K562 (cell line): ENCODE data around the gene ZNF284. TPM values are rescaled to one million over a fixed set of nuclear protein-coding genes. Genes with fewer than 3 reads are reported as not detected.
A peak's percentile ranks its signal among the peaks of the same experiment; 100 is the strongest.

ENCODE experiments used
- CHD4 ChIP-seq: fragments of 200-600 bp; sonication (generic); IDR thresholded peaks from 3 replicates; pipeline ENCODE4 v1.6.1; 2012; ENCODE audit warnings: low read depth, mild to moderate bottlenecking, mixed read lengths, low read length, inconsistent platforms; ENCODE audit not compliant: insufficient read depth, insufficient replicate concordance, poor library complexity, severe bottlenecking
- ELF1 ChIP-seq: fragments of 200-800 bp; sonication (Bioruptor generic); IDR thresholded peaks from 2 replicates; pipeline ENCODE4 v1.6.1; 2016; ENCODE audit warnings: missing genetic modification characterization, missing compliant biosample characterization
- ETS2 ChIP-seq: IDR thresholded peaks from 2 replicates; pipeline ENCODE4 v1.6.1; 2016; ENCODE audit warnings: borderline replicate concordance, missing genetic modification characterization, mild to moderate bottlenecking, moderate library complexity, missing compliant biosample characterization; ENCODE audit not compliant: poor library complexity, severe bottlenecking
- HEY1 ChIP-seq: fragments of 250-450 bp; sonication (Bioruptor Pico); IDR thresholded peaks from 2 replicates; pipeline ENCODE4 v1.5.0; 2020; ENCODE audit warnings: mild to moderate bottlenecking, moderate library complexity, borderline replicate concordance
- HIVEP1 ChIP-seq: fragments of 250-450 bp; sonication (Bioruptor Pico); IDR thresholded peaks from 2 replicates; pipeline ENCODE4 v1.4.0; 2020; ENCODE audit warnings: mild to moderate bottlenecking
- HNRNPK ChIP-seq: fragments of 200-400 bp; formaldehyde crosslinking; IDR thresholded peaks from one replicate; pipeline ENCODE4 v1.6.1; 2018; ENCODE audit warnings: mild to moderate bottlenecking, low read depth, low read length; ENCODE audit not compliant: poor library complexity, severe bottlenecking
- KHSRP ChIP-seq: fragments of 450-650 bp; IDR thresholded peaks from 2 replicates; pipeline ENCODE4 v1.6.1; 2017
- MEF2A ChIP-seq: IDR thresholded peaks from 2 replicates; pipeline ENCODE4 v1.6.1; 2011; ENCODE audit warnings: low read depth, mild to moderate bottlenecking, low read length, moderate library complexity; ENCODE audit not compliant: control insufficient read depth
- NR1H2 ChIP-seq: sonication (generic); formaldehyde crosslinking; IDR thresholded peaks from 2 replicates; pipeline ENCODE4 v1.4.0; 2020; ENCODE audit warnings: mild to moderate bottlenecking, missing genetic modification reagents
- PRMT5 ChIP-seq: sonication (generic); formaldehyde crosslinking; IDR thresholded peaks from 2 replicates; pipeline ENCODE4 v1.5.0; 2020; ENCODE audit warnings: missing genetic modification reagents
- RBFOX2 ChIP-seq: fragments of 200-400 bp; formaldehyde crosslinking; IDR thresholded peaks from 2 replicates; pipeline ENCODE4 v1.6.1; 2017; ENCODE audit warnings: low read depth, mild to moderate bottlenecking, low read length, moderate library complexity
- SNRNP70 ChIP-seq: fragments of 200-400 bp; formaldehyde crosslinking; optimal IDR thresholded peaks from 2 replicates; pipeline ENCODE3; 2017; ENCODE audit warnings: low read depth, low read length
- STAT5A ChIP-seq: IDR thresholded peaks from 2 replicates; pipeline ENCODE4 v1.6.1; 2012; ENCODE audit warnings: low read length, inconsistent platforms, borderline replicate concordance
- ZNF197 ChIP-seq: fragments of 200-800 bp; sonication (Bioruptor generic); IDR thresholded peaks from 2 replicates; pipeline ENCODE4 v1.6.1; 2016; ENCODE audit warnings: low read depth, missing genetic modification characterization, missing compliant biosample characterization
- ZNF408 ChIP-seq: fragments of 250-450 bp; sonication (Bioruptor Pico); IDR thresholded peaks from 2 replicates; pipeline ENCODE4 v1.4.0; 2020; ENCODE audit warnings: low read depth, mild to moderate bottlenecking, moderate library complexity
- polyA plus RNA-seq, 8 experiments: library from polyadenylated mRNA; depleted of rRNA in 4 of 8; stranded (reverse) in 5 of 8; unstranded in 3 of 8; fragments of >200 nt; fragmentation: Nextera tagmentation in 2 of 8; fragmentation: Illumina TruSeq in 1 of 8; extraction: Ambion mirVana in 2 of 8; extraction: Trizol in 1 of 8; gene quantifications; 2 replicates each; pipeline versions ENCODE4 v1.2.1 to v1.2.3, GENCODE V29; 2011 to 2014; ENCODE audit warnings: inconsistent platforms in 1 of 8, missing spikeins in 1 of 8
- total RNA-seq, 7 experiments: library from RNA; depleted of rRNA in 6 of 7; stranded (reverse); fragments of >200 nt in 6 of 7; fragmentation: Illumina TruSeq in 2 of 7; extraction: Trizol in 2 of 7; gene quantifications; 2 replicates each; pipeline versions ENCODE4 v1.2.1 to v1.2.3, GENCODE V29; 2011 to 2021; ENCODE audit warnings: low replicate concordance in 1 of 7
- TF ChIP-seq, protein P1 (sequence below): fragments of 450-650 bp; IDR thresholded peaks from one replicate; pipeline ENCODE4 v1.6.1; 2018; ENCODE audit warnings: mild to moderate bottlenecking, moderate library complexity; ENCODE audit not compliant: partially characterized antibody
- TF ChIP-seq, protein P2 (sequence below): fragments of 450-650 bp; IDR thresholded peaks from 2 replicates; pipeline ENCODE4 v1.6.1; 2016; ENCODE audit warnings: mild to moderate bottlenecking
- TF ChIP-seq, protein P3 (sequence below): fragments of 200-800 bp; sonication (Bioruptor generic); IDR thresholded peaks from 2 replicates; pipeline ENCODE4 v1.6.1; 2017; ENCODE audit warnings: missing genetic modification characterization, missing compliant biosample characterization
- TF ChIP-seq, protein P4 (sequence below): fragments of 250-450 bp; sonication (Bioruptor Pico); IDR thresholded peaks from 2 replicates; pipeline ENCODE4 v1.4.0; 2020; ENCODE audit warnings: mild to moderate bottlenecking, moderate library complexity

The ZNF284 gene
- total and polyA plus RNA-seq, 9 of the 15 experiments (the other 6 are each of a cell fraction or from before 2014, with no cell fraction given): 0.07 to 0.24 (median 0.20) TPM

DNA sequence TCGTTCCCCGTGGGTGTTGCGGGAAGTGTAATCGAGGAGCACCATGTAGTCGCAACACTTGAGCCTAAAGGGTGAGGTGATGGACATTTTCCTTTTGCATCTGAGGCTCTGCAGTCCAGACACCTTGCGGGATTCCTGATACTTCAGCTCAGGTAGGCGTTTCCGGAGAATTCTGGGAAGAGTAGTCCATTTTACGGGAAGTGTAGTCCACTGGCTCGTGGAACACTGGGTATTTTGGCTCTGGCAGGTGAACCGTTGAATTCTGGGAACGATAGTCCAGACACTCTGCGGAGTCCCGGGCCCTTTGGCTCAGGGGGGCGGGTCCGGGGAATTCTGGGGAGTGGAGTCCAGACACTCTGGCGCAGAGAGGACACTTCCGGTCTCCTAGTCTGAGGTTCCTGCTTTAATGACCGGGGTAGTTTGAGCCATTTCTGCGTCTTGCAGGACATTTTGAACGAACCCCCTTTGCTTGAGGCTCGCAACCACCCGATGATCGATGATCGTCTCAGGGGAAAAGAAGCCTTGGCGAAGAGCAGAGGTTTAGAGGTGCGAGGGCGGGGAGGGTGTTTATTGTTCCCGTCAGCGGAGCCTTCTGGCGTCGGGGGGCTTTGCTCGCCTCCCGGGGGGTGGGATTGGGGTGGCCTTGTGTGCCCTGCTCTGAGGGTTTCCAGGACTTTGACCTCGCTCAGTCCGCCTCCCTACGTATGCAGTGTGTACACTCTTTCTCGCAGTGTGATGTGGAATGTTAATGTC lies 20.1 kb upstream of the ZNF284 start, which contains the start of gene ZNF223 (continued):
- no peak for TF ChIP-seq HNRNPK
- no peak for TF ChIP-seq ZNF408 (CRISPR knock-in tag)
- peak; percentile 96 for TF ChIP-seq ELF1 (tag)
- TF ChIP-seq, protein P1, sequence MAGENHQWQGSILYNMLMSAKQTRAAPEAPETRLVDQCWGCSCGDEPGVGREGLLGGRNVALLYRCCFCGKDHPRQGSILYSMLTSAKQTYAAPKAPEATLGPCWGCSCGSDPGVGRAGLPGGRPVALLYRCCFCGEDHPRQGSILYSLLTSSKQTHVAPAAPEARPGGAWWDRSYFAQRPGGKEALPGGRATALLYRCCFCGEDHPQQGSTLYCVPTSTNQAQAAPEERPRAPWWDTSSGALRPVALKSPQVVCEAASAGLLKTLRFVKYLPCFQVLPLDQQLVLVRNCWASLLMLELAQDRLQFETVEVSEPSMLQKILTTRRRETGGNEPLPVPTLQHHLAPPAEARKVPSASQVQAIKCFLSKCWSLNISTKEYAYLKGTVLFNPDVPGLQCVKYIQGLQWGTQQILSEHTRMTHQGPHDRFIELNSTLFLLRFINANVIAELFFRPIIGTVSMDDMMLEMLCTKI: no peak
- TF ChIP-seq ZNF197 (CRISPR knock-in tag): peak; percentile 60; the same call in 1 of the 2 replicates
- TF ChIP-seq HEY1 (CRISPR knock-in tag): no peak
- TF ChIP-seq NR1H2 (CRISPR knock-in tag): no peak
- TF ChIP-seq KHSRP: no peak
- peak; percentile 32; the same call in 1 of the 2 replicates for TF ChIP-seq RBFOX2
- TF ChIP-seq ETS2 (tag): no peak
- TF ChIP-seq HIVEP1: no peak
- TF ChIP-seq, protein P2, sequence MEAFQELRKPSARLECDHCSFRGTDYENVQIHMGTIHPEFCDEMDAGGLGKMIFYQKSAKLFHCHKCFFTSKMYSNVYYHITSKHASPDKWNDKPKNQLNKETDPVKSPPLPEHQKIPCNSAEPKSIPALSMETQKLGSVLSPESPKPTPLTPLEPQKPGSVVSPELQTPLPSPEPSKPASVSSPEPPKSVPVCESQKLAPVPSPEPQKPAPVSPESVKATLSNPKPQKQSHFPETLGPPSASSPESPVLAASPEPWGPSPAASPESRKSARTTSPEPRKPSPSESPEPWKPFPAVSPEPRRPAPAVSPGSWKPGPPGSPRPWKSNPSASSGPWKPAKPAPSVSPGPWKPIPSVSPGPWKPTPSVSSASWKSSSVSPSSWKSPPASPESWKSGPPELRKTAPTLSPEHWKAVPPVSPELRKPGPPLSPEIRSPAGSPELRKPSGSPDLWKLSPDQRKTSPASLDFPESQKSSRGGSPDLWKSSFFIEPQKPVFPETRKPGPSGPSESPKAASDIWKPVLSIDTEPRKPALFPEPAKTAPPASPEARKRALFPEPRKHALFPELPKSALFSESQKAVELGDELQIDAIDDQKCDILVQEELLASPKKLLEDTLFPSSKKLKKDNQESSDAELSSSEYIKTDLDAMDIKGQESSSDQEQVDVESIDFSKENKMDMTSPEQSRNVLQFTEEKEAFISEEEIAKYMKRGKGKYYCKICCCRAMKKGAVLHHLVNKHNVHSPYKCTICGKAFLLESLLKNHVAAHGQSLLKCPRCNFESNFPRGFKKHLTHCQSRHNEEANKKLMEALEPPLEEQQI: no peak
- TF ChIP-seq, protein P3, sequence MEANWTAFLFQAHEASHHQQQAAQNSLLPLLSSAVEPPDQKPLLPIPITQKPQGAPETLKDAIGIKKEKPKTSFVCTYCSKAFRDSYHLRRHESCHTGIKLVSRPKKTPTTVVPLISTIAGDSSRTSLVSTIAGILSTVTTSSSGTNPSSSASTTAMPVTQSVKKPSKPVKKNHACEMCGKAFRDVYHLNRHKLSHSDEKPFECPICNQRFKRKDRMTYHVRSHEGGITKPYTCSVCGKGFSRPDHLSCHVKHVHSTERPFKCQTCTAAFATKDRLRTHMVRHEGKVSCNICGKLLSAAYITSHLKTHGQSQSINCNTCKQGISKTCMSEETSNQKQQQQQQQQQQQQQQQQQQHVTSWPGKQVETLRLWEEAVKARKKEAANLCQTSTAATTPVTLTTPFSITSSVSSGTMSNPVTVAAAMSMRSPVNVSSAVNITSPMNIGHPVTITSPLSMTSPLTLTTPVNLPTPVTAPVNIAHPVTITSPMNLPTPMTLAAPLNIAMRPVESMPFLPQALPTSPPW: peak; percentile 97
- TF ChIP-seq, protein P4, sequence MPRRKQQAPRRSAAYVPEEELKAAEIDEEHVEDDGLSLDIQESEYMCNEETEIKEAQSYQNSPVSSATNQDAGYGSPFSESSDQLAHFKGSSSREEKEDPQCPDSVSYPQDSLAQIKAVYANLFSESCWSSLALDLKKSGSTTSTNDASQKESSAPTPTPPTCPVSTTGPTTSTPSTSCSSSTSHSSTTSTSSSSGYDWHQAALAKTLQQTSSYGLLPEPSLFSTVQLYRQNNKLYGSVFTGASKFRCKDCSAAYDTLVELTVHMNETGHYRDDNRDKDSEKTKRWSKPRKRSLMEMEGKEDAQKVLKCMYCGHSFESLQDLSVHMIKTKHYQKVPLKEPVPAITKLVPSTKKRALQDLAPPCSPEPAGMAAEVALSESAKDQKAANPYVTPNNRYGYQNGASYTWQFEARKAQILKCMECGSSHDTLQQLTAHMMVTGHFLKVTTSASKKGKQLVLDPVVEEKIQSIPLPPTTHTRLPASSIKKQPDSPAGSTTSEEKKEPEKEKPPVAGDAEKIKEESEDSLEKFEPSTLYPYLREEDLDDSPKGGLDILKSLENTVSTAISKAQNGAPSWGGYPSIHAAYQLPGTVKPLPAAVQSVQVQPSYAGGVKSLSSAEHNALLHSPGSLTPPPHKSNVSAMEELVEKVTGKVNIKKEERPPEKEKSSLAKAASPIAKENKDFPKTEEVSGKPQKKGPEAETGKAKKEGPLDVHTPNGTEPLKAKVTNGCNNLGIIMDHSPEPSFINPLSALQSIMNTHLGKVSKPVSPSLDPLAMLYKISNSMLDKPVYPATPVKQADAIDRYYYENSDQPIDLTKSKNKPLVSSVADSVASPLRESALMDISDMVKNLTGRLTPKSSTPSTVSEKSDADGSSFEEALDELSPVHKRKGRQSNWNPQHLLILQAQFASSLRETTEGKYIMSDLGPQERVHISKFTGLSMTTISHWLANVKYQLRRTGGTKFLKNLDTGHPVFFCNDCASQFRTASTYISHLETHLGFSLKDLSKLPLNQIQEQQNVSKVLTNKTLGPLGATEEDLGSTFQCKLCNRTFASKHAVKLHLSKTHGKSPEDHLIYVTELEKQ (CRISPR knock-in tag): no peak
- no peak for TF ChIP-seq SNRNP70
- TF ChIP-seq CHD4: no peak
- TF ChIP-seq MEF2A: no peak
- TF ChIP-seq PRMT5 (CRISPR knock-in tag): no peak
- no peak for TF ChIP-seq STAT5A
